HCT116 (cell line): Measurements from ENCODE around the gene SIGLEC12. TPM values are rescaled to one million over a fixed set of nuclear protein-coding genes. Genes with fewer than 3 reads are reported as not detected.

Source experiments
- ATAC-seq: fragments of 200-7000 bp; cut with Tn5 transposase; 2 replicates; pipeline ENCODE4 v1.9.1; 2020; ENCODE audit warnings: mild to moderate bottlenecking, moderate library complexity
- BruUV-seq: library from RNA; stranded (reverse); fragments of 400-500 nt; replicated peaks from 2 replicates; lab custom pipeline; 2021; lab: Mats Ljungman, UMichigan
- CTCF ChIA-PET: fragments of 300-600 bp; sonication (Branson Sonifier 250); formaldehyde crosslinking; loops from one replicate; lab custom pipeline; 2021; ENCODE audit warnings: antibody characterized with exemption; lab: Charles Lee
- POLR2A ChIA-PET: fragments of 300-600, 350-600 bp; sonication (Branson Sonifier 250); formaldehyde crosslinking; loops from one replicate; lab custom pipeline; 2021; ENCODE audit warnings: antibody characterized with exemption; lab: Charles Lee
- RAD21 ChIA-PET, 2 experiments: fragments of 300-600 bp; sonication (Branson Sonifier 250); formaldehyde crosslinking; loops; one replicate each; lab custom pipeline; 2023; ENCODE audit warnings: low total read pairs in 2 of 2; ENCODE audit not compliant: uncharacterized antibody in 2 of 2, unreplicated experiment in 2 of 2, low non-redundant PET in 1 of 2; lab: Charles Lee
- DNase-seq: peaks from one replicate; pipeline ENCODE4 v3.0.0-alpha.2; 2010; ENCODE audit warnings: low read depth, low spot score
- H2AFZ ChIP-seq: fragments of 200-600 bp; shearing (Covaris generic), sonication (generic); 2 replicates; pipeline ENCODE4 v1.6.1; 2017; ENCODE audit warnings: low read depth, mixed run types, mixed read lengths, antibody characterized with exemption, low read length; ENCODE audit not compliant: poor library complexity, severe bottlenecking
- H3K27ac ChIP-seq: 2 replicates; pipeline ENCODE4 v1.5.1; 2012; ENCODE audit warnings: low read depth, low read length
- H3K27me3 ChIP-seq: fragments of 200-600 bp; sonication (generic); 2 replicates; pipeline ENCODE4 v1.6.1; 2016; ENCODE audit warnings: mixed run types, low read length, mixed read lengths; ENCODE audit not compliant: insufficient read depth
- H3K36me3 ChIP-seq, 2 experiments: fragments of 200-500 bp in 1 of 2; fragments of 200-600 bp in 1 of 2; sonication (Bioruptor generic) in 1 of 2; sonication (generic) in 1 of 2; 2 replicates each; pipeline versions ENCODE4 v1.5.1 to v1.6.1; 2014 to 2016; ENCODE audit warnings: low read length in 2 of 2, inconsistent platforms in 1 of 2, mixed read lengths in 1 of 2, mixed run types in 1 of 2; ENCODE audit not compliant: insufficient read depth in 2 of 2, control insufficient read depth in 1 of 2
- H3K4me1 ChIP-seq, 2 experiments: fragments of 200-600 bp in 1 of 2; sonication (generic) in 1 of 2; 2 replicates each; pipeline versions ENCODE4 v1.5.1 to v1.6.1; 2012 to 2017; ENCODE audit warnings: low read length in 2 of 2, inconsistent platforms in 1 of 2, mild to moderate bottlenecking in 1 of 2, mixed read lengths in 1 of 2, mixed run types in 1 of 2, moderate library complexity in 1 of 2; ENCODE audit not compliant: insufficient read depth in 2 of 2, control insufficient read depth in 1 of 2
- H3K4me2 ChIP-seq: fragments of 200-600 bp; sonication (generic); 2 replicates; pipeline ENCODE4 v1.6.1; 2017; ENCODE audit warnings: mixed run types, low read length, mixed read lengths
- H3K4me3 ChIP-seq, 2 experiments: fragments of 200-600 bp in 1 of 2; sonication (generic) in 1 of 2; replicated peaks in 1 of 2; 2 replicates each; pipeline ENCODE4 v1.5.1; 2011 to 2016; ENCODE audit warnings: low read length in 2 of 2, control low read depth in 1 of 2, low read depth in 1 of 2, mild to moderate bottlenecking in 1 of 2, mixed read lengths in 1 of 2, mixed run types in 1 of 2
- H3K79me2 ChIP-seq: fragments of 200-600 bp; sonication (generic); 2 replicates; pipeline ENCODE4 v1.6.1; 2017; ENCODE audit warnings: mild to moderate bottlenecking, mixed run types, low read length, moderate library complexity, mixed read lengths; ENCODE audit not compliant: insufficient read depth
- H3K9ac ChIP-seq: fragments of 200-600 bp; sonication (generic); 2 replicates; pipeline ENCODE4 v1.6.1; 2016; ENCODE audit warnings: low read length, mixed read lengths
- H3K9me2 ChIP-seq: fragments of 200-600 bp; sonication (generic), shearing (Covaris generic); 2 replicates; pipeline ENCODE4 v1.6.1; 2017; ENCODE audit warnings: mixed run types, mild to moderate bottlenecking, moderate library complexity; ENCODE audit not compliant: insufficient read depth
- H3K9me3 ChIP-seq, 2 experiments: fragments of 200-500 bp in 1 of 2; fragments of 200-600 bp in 1 of 2; sonication (Bioruptor generic) in 1 of 2; sonication (generic) in 1 of 2; 2 replicates each; pipeline ENCODE4 v1.6.1; 2014 to 2017; ENCODE audit warnings: low read length in 2 of 2, mixed read lengths in 2 of 2, inconsistent platforms in 1 of 2, low read depth in 1 of 2, mild to moderate bottlenecking in 1 of 2, mixed run types in 1 of 2, moderate library complexity in 1 of 2; ENCODE audit not compliant: control insufficient read depth in 1 of 2, insufficient read depth in 1 of 2
- H4K20me1 ChIP-seq: fragments of 200-600 bp; sonication (generic), shearing (Covaris generic); 2 replicates; pipeline ENCODE4 v1.6.1; 2017; ENCODE audit warnings: mixed run types, mild to moderate bottlenecking, moderate library complexity; ENCODE audit not compliant: insufficient read depth
- ATF3 ChIP-seq: IDR thresholded peaks from 2 replicates; pipeline ENCODE4 v1.6.1; 2012
- CTCF ChIP-seq, 3 experiments: fragments of 200-600 bp in 1 of 3; sonication (generic) in 1 of 3; IDR thresholded peaks in 2 of 3; conservative IDR thresholded peaks in 1 of 3; 2 replicates each; pipeline ENCODE4 v1.5.1; 2012 to 2017; ENCODE audit warnings: low read depth in 2 of 3, low read length in 2 of 3, antibody characterized with exemption in 1 of 3, borderline replicate concordance in 1 of 3, control low read depth in 1 of 3, mild to moderate bottlenecking in 1 of 3, mixed read lengths in 1 of 3, mixed run types in 1 of 3, moderate library complexity in 1 of 3; ENCODE audit not compliant: insufficient read depth in 1 of 3
- EGR1 ChIP-seq: IDR thresholded peaks from 2 replicates; pipeline ENCODE4 v1.6.1; 2012; ENCODE audit warnings: low read depth
- ELF1 ChIP-seq: IDR thresholded peaks from 2 replicates; pipeline ENCODE4 v1.6.1; 2012; ENCODE audit warnings: low read depth, borderline replicate concordance
- EZH2 ChIP-seq: fragments of 200-600 bp; sonication (generic); IDR thresholded peaks from 2 replicates; pipeline ENCODE4 v1.6.1; 2017; ENCODE audit warnings: antibody characterized with exemption, mixed run types
- JUND ChIP-seq: IDR thresholded peaks from 2 replicates; pipeline ENCODE4 v1.6.1; 2012
- MAX ChIP-seq: IDR thresholded peaks from 2 replicates; pipeline ENCODE4 v1.6.1; 2012
- POLR2AphosphoS5 ChIP-seq: IDR thresholded peaks from 2 replicates; pipeline ENCODE4 v1.6.1; 2011; ENCODE audit warnings: mild to moderate bottlenecking, low read depth, low read length, moderate library complexity
- RAD21 ChIP-seq: IDR thresholded peaks from 2 replicates; pipeline ENCODE4 v1.6.1; 2012; ENCODE audit warnings: low read depth, mild to moderate bottlenecking
- REST ChIP-seq: IDR thresholded peaks from 2 replicates; pipeline ENCODE4 v1.6.1; 2012; ENCODE audit warnings: low read depth
- SIN3A ChIP-seq: IDR thresholded peaks from 2 replicates; pipeline ENCODE4 v1.6.1; 2012; ENCODE audit warnings: low read depth
- SRF ChIP-seq: IDR thresholded peaks from 2 replicates; pipeline ENCODE4 v1.6.1; 2012; ENCODE audit warnings: low read depth
- TCF7L2 ChIP-seq: IDR thresholded peaks from 2 replicates; pipeline ENCODE4 v1.7.0; 2011; ENCODE audit warnings: borderline replicate concordance, inconsistent platforms; ENCODE audit not compliant: insufficient read depth, insufficient read length; ENCODE audit errors: extremely low read depth
- YY1 ChIP-seq: IDR thresholded peaks from 2 replicates; pipeline ENCODE4 v1.6.1; 2011; ENCODE audit warnings: low read length, low read depth, moderate library complexity, mild to moderate bottlenecking; ENCODE audit not compliant: insufficient replicate concordance; ENCODE audit errors: extremely low read depth
- ZFX ChIP-seq: fragments of 450-650 bp; IDR thresholded peaks from 2 replicates; pipeline ENCODE4 v1.6.1; 2017
- ZNF274 ChIP-seq: fragments of 200-500 bp; sonication (Bioruptor generic); IDR thresholded peaks from 2 replicates; pipeline ENCODE4 v1.6.1; 2014; ENCODE audit warnings: mild to moderate bottlenecking, low read depth, low read length, inconsistent platforms
- intact Hi-C: fragments of 100-400 bp; cut with micrococcal nuclease; formaldehyde crosslinking; loops from 2 replicates; pipeline ENCODE4 v1.10.0; 2022
- total RNA-seq: library from RNA; stranded (reverse); gene quantifications from one replicate; pipeline ENCODE4 v1.2.1, GENCODE V29; 2021; ENCODE audit not compliant: unreplicated experiment

The SIGLEC12 gene
- total RNA-seq, 1 experiment from 2014 or later, result not detected

DNA sequence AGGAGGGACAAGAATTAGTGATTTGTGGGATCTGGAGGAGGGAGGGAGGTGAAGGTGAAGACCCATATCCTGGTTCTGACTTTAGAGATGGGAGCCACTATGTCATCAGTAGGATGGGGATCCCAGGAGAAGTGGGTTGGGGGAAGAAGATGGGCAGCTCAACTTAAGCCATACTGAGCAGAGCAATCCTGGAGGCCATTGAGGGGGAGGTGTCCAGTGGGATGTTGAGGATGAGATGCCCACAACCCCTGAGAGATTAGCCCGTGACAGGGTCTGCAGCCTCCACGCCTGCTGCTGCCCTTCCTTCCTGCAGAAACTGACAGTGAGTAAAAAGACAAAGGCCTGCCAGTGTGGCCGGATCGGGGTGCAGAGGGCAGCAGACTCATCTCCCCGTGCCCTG is 41.1 kb upstream of the SIGLEC12 start:
- Histone ChIP-seq H2AFZ (no peak overlapping the region), H4K20me1 (no peaks in the 10 kb centered on the region), H3K27me3 (peaks cover 73% of the 10 kb centered on the region), H3K27ac (no peak overlapping the region), H3K9ac (no peak overlapping the region), H3K4me3 (no peak overlapping the region), H3K4me1 (no peaks in the 10 kb centered on the region), H3K9me3 (no peaks in the 10 kb centered on the region), H3K9me2 (no peaks in the 10 kb centered on the region), H3K79me2 (no peaks in the 10 kb centered on the region), H3K36me3 (no peaks in the 10 kb centered on the region), H3K4me2 (no peak overlapping the region)
- ChIA-PET RAD21 (no interaction called here), CTCF (no interaction called here), POLR2A (no interaction called here)
- intact Hi-C loops, result no loop called here
- no TSS peak for BruUV-seq
- TF ChIP-seq MAX, result no peak
- TF ChIP-seq CTCF (IDR thresholded peaks at IDR 0.05 in 2 of 3, conservative IDR thresholded peaks at IDR 0.05 in 1 of 3; ENCODE audit: borderline replicate concordance in 1 of 3, insufficient read depth in 1 of 3, low read depth in 2 of 3, low read length in 2 of 3), result no peak
- TF ChIP-seq EGR1, result no peak
- no peak for TF ChIP-seq ZNF274
- no peak for TF ChIP-seq SIN3A
- no peak for TF ChIP-seq JUND
- TF ChIP-seq POLR2AphosphoS5, result no peak
- no peak for TF ChIP-seq REST
- TF ChIP-seq EZH2, result no peak
- TF ChIP-seq ZFX, result no peak
- TF ChIP-seq SRF, result no peak
- no peak for TF ChIP-seq TCF7L2
- no peak for TF ChIP-seq ELF1
- no peak for TF ChIP-seq YY1
- no peak for TF ChIP-seq ATF3
- no peak for TF ChIP-seq RAD21
- no peak for ATAC-seq
- DNase-seq, result no peak
